Left lobe of liver (tissue), 2 donors: Measurements from ENCODE around the gene SLC27A1. TPM values are rescaled to one million over a fixed set of nuclear protein-coding genes. Genes with fewer than 3 reads are reported as not detected.
"Not testable (repeated sequence)": the region's sequence is repeated elsewhere in the genome, so short reads cannot be mapped to it uniquely, and the experiment has no call there.

Source experiments
- ATAC-seq: fragments of 200-7000 bp; cut with Tn5 transposase; one replicate; pipeline ENCODE4 v1.9.1; 2020; ENCODE audit warnings: mild to moderate bottlenecking, moderate library complexity
- DNase-seq: peaks from one replicate; pipeline ENCODE4 v3.0.0-alpha.2; 2020; ENCODE audit warnings: low spot score
- total RNA-seq: library from RNA; stranded (reverse); gene quantifications from one replicate; pipeline ENCODE4 v1.2.1, GENCODE V29; 2021
- donor health status: DM: no; HTN: no; CAD: no; lungs with moderate emphysema.
- donor health status: DM: no; HTN: yes; CAD: no.

The SLC27A1 gene
- total RNA-seq, 1 donor from 2014 or later: 7.0 TPM

- ATAC-seq: no peak
- DNase-seq: no peak
Observed at GRCh38 chr19:17484520-17485185, 14.3 kb downstream of the SLC27A1 start.

GRCh38 chr19:17486545-17487240 is 16.4 kb downstream of the SLC27A1 start:
- DNase-seq: no peak

GRCh38 chr19:17487284-17488121 is 17.2 kb downstream of the SLC27A1 start:
- DNase-seq (no peak), ATAC-seq (no peak)

More at GRCh38 chr19:17486545-17487240, 16.4 kb downstream of the SLC27A1 start:
- ATAC-seq: no peak

GRCh38 chr19:17488593-17489391 is 18.5 kb downstream of the SLC27A1 start:
- DNase-seq: peak; percentile 69
- peak; percentile 94 for ATAC-seq

- DNase-seq (no peak), ATAC-seq (no peak)
Observed at GRCh38 chr19:17489392-17490030, 19.2 kb downstream of the SLC27A1 start.

- DNase-seq (no peak), ATAC-seq (no peak)
Observed at GRCh38 chr19:17490411-17490810, 20.1 kb downstream of the SLC27A1 start.

GRCh38 chr19:17491287-17491686 is 21.0 kb downstream of the SLC27A1 start:
- ATAC-seq: no peak
- DNase-seq: no peak

GRCh38 chr19:17495639-17496296 is 25.4 kb downstream of the SLC27A1 start:
- ATAC-seq (no peak), DNase-seq (no peak)

- DNase-seq (peak; percentile 63), ATAC-seq (peak; percentile 95)
Observed at GRCh38 chr19:17496337-17496997, 26.1 kb downstream of the SLC27A1 start.

GRCh38 chr19:17497149-17497798 is 26.9 kb downstream of the SLC27A1 start:
- ATAC-seq: no peak
- DNase-seq: no peak

- not testable (repeated sequence) for DNase-seq, ATAC-seq
Observed at GRCh38 chr19:17499025-17499424, 28.7 kb downstream of the SLC27A1 start.

- peak; percentile 7 for ATAC-seq
- DNase-seq: no peak
Observed at GRCh38 chr19:17499648-17500446, 29.5 kb downstream of the SLC27A1 start.

- DNase-seq: no peak
- no peak for ATAC-seq
Observed at GRCh38 chr19:17500447-17501198, 30.3 kb downstream of the SLC27A1 start.

GRCh38 chr19:17503240-17503639 is 32.9 kb downstream of the SLC27A1 start:
- ATAC-seq (no peak), DNase-seq (no peak)

GRCh38 chr19:17504030-17504429 is 33.7 kb downstream of the SLC27A1 start:
- DNase-seq (no peak), ATAC-seq (no peak)

- ATAC-seq (no peak), DNase-seq (no peak)
Observed at GRCh38 chr19:17504456-17504855, 34.1 kb downstream of the SLC27A1 start.

GRCh38 chr19:17505223-17505622 is 34.9 kb downstream of the SLC27A1 start:
- ATAC-seq: no peak

More at GRCh38 chr19:17505223-17505622, 34.9 kb downstream of the SLC27A1 start:
- DNase-seq: no peak
